Middle frontal gyrus (tissue), 1 donor: ENCODE measurements around the gene PLAGL2.

Experiments used
- DNase-seq: peaks from one replicate; pipeline ENCODE4 v3.0.0-alpha.2; 2015; ENCODE audit warnings: low spot score; ENCODE audit errors: extremely low spot score

Gene PLAGL2

DNA sequence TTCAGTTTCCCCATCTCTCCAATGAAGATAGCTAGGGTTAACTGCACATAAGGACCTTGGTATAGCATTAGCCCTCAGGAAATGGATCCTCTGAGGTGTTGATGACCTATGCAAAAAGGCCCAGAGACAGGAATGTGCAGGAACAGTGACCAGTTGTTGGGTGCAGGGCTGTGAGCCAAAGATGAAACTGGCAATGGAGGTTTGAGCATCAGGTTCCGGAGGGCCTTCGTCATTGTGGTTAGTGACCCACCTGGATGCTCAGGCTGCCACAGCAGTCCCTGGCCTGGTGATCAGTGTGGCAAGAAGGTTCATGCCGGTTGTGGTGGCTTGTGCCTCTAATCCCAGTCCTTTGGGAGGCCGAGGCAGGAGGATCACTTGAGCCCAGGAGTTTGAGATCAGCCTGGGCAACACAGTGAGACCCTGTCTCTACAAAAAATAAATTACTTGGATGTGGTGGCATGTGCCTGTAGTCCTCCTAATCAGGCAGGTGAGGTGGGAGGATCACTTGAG, 54.3 kb downstream of the PLAGL2 start:
- no peak for DNase-seq

DNA sequence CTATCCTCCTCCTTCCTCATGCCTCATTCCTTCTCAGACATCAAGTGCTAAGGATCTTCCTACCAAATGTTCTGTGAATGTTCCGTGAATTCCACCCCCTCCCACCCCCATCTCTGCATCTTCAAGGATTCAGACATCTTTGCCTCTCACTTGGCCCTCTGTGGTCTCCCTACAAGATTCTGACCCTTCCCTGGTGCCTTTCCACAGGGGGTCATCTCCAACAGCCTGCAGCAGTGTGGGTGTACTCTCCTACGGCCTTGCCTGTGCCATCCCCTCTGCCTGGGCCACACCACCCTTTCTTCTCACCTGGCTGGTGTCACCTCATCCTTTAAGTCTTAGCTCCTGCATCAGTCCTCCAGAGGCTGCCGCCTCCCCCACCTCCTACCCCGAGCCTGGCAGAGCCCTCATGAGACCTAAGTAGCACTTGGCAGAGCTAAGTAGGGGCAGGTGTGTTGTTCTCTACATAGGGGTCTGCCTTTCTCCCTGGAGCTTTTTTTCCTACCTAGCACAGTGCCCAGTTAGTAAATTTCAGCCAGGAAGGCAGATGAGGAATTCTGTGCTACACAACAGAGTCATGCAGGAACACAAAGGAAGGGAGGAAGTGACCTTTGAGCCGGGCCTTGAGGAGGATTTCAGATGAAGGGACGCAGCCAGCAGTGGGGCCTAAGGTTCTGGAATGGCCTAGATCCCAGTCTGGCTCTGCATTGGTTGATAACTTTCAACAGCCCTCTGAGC, 55.0 kb downstream of the PLAGL2 start:
- DNase-seq, result no peak

- DNase-seq, result no peak
These were observed 57.2 kb downstream of the PLAGL2 start for GRCh38 chr20:32150291-32150848.

GRCh38 chr20:32149566-32150170, 57.9 kb downstream of the PLAGL2 start:
- no peak for DNase-seq

DNA sequence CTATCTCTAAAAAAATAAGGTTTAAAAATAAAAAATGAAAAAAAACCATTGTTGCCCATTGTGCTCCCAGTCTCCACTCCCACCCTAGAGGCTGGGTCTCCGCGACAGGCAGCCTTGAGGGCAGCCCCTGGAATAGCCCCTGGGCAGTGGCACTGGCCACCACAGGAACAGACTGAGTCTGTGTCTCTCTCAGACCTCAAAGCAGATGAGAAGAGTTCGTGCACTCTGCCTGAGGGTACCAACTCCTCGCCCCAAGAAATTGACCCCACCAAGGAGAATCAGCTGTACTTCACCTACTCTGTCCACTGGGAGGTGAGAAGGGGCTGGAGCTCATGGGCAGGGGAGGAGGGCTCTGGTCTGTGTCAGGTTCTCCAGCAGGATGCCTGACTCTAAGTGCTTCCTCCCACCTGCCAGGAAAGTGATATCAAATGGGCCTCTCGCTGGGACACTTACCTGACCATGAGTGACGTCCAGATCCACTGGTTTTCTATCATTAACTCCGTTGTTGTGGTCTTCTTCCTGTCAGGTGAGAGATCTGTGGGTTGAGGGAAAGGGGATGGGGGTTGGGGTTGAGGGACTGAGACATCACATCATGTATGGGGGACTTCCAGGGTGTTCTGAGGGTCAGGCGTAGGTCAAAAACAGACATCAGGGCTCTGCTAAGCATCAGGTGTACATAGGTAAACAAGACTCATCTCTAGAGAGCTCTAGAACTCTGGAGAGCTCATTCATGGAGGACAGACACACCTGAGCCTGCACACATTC, 62.5 kb downstream of the PLAGL2 start:
- DNase-seq, result no peak

- DNase-seq, result no peak
These were observed 64.6 kb downstream of the PLAGL2 start for GRCh38 chr20:32142991-32143390.
